Suprapubic skin (tissue), 4 donors: ENCODE results near the gene PTPRD. TPM values are rescaled to one million over a fixed set of nuclear protein-coding genes. Genes with fewer than 3 reads are reported as not detected.

Experiments
- DNase-seq, 2 donors: peaks; one replicate each; pipeline ENCODE4 v3.0.0-alpha.2; 2019; ENCODE audit warnings: low spot score in 2 of 2
- H3K27ac ChIP-seq: fragments of 200-600 bp; sonication (generic); one replicate; pipeline ENCODE4 v1.5.1; 2019
- H3K27me3 ChIP-seq: fragments of 200-600 bp; sonication (generic); one replicate; pipeline ENCODE4 v1.5.1; 2019
- H3K36me3 ChIP-seq: fragments of 200-600 bp; sonication (generic); one replicate; pipeline ENCODE4 v1.5.1; 2019
- H3K4me1 ChIP-seq: fragments of 200-600 bp; sonication (generic); one replicate; pipeline ENCODE4 v1.5.1; 2019
- H3K4me3 ChIP-seq: fragments of 200-600 bp; sonication (generic); one replicate; pipeline ENCODE4 v1.5.1; 2019; ENCODE audit warnings: mild to moderate bottlenecking
- H3K9me3 ChIP-seq: fragments of 200-600 bp; sonication (generic); one replicate; pipeline ENCODE4 v1.5.1; 2019
- EP300 ChIP-seq: sonication (generic); formaldehyde crosslinking; IDR thresholded peaks from one replicate; pipeline ENCODE4 v1.6.1; 2017; ENCODE audit warnings: antibody characterized with exemption
- POLR2A ChIP-seq, 2 donors: fragments of 450-650 bp; IDR thresholded peaks; one replicate each; pipeline ENCODE4 v1.6.1; 2017; ENCODE audit warnings: antibody characterized with exemption in 2 of 2, mild to moderate bottlenecking in 2 of 2, moderate library complexity in 2 of 2
- POLR2AphosphoS5 ChIP-seq, 3 donors: sonication (generic); formaldehyde crosslinking; IDR thresholded peaks; one replicate each; pipeline ENCODE4 v1.6.1; 2017; ENCODE audit warnings: antibody characterized with exemption in 3 of 3
- WGBS: methylation state at CpG from one replicate; pipeline ENCODE4 v1.1.5; 2018; 5-methylcytosine and 5-hydroxymethylcytosine counted together
- total RNA-seq, 4 donors: library from RNA; depleted of rRNA; stranded (reverse); fragments of >200 nt; gene quantifications; one replicate each; pipeline ENCODE4 v1.1.0, GENCODE V29; 2016
- TF ChIP-seq, protein P1 (sequence below), 2 donors: fragments of 200-600 bp in 1 of 2; fragments of 450-650 bp in 1 of 2; sonication (generic) in 1 of 2; IDR thresholded peaks; one replicate each; pipeline ENCODE4 v1.5.1; 2016 to 2019; ENCODE audit warnings: antibody characterized with exemption in 2 of 2, mild to moderate bottlenecking in 1 of 2, moderate library complexity in 1 of 2

PTPRD gene
- total RNA-seq, 4 donors from 2014 or later: 0.49 to 3.3 (median 2.5) TPM

DNA sequence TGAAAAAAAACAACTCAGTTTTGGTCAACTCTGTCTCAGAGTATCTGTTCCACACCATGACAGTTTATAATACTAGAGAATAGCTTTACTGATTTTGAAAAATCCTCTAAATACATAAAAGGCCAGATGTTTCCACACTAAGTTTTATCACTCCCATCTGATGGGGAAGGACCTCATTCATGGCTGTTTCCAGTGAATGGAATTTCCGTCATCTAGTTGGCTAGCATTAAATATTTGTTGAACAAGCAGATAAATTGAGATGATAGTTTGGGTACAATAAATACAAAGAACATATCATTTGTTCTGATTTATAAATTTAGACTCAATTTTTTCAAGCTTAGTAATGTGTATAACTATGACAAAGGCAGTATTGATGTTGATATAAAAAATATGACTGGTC lies 408.5 kb downstream of the PTPRD start:
- 55% methylated on average over 1 of the region's 1 CpG for WGBS

DNA sequence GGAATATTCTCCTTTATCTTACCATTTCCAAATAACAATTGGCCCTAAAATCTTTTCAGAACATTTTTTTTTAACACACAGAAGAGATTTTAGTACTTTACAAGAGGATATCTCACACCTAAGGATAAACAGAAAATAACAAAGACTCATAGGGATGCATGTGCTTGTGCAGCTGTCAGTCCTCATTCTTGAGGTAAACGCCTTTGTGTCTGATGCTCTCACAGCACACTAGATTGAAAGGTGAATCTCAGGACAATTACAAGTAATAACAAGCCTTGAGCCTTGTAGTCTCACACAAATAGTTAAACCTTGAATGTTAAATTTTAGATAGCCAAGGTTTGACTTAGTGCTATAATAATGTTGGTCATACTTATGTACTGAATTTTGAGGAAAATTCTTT lies 439.2 kb downstream of the PTPRD start:
- 60% methylated on average over 1 of the region's 1 CpG for WGBS
- DNase-seq: no peak
- TF ChIP-seq, protein P1, sequence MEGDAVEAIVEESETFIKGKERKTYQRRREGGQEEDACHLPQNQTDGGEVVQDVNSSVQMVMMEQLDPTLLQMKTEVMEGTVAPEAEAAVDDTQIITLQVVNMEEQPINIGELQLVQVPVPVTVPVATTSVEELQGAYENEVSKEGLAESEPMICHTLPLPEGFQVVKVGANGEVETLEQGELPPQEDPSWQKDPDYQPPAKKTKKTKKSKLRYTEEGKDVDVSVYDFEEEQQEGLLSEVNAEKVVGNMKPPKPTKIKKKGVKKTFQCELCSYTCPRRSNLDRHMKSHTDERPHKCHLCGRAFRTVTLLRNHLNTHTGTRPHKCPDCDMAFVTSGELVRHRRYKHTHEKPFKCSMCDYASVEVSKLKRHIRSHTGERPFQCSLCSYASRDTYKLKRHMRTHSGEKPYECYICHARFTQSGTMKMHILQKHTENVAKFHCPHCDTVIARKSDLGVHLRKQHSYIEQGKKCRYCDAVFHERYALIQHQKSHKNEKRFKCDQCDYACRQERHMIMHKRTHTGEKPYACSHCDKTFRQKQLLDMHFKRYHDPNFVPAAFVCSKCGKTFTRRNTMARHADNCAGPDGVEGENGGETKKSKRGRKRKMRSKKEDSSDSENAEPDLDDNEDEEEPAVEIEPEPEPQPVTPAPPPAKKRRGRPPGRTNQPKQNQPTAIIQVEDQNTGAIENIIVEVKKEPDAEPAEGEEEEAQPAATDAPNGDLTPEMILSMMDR (IDR thresholded peaks at IDR 0.05): no peak
- TF ChIP-seq POLR2A (IDR thresholded peaks at IDR 0.05) (no peak), EP300 (no peak), POLR2AphosphoS5 (IDR thresholded peaks at IDR 0.05) (no peak)

More for the DNA sequence above, 408.5 kb downstream of the PTPRD start:
- TF ChIP-seq, protein P1 (IDR thresholded peaks at IDR 0.05): no peak
- no peak for TF ChIP-seq POLR2A (IDR thresholded peaks at IDR 0.05)
- TF ChIP-seq POLR2AphosphoS5 (IDR thresholded peaks at IDR 0.05): no peak
- no peak for TF ChIP-seq EP300
- no peaks in the 10 kb centered on the region for H3K9me3 ChIP-seq
- no peak overlapping the region for H3K27ac ChIP-seq
- no peak for DNase-seq
- no peaks in the 10 kb centered on the region for H3K4me1 ChIP-seq
- H3K27me3 ChIP-seq: no peaks in the 10 kb centered on the region
- H3K4me3 ChIP-seq: no peak overlapping the region
- no peaks in the 10 kb centered on the region for H3K36me3 ChIP-seq

DNA sequence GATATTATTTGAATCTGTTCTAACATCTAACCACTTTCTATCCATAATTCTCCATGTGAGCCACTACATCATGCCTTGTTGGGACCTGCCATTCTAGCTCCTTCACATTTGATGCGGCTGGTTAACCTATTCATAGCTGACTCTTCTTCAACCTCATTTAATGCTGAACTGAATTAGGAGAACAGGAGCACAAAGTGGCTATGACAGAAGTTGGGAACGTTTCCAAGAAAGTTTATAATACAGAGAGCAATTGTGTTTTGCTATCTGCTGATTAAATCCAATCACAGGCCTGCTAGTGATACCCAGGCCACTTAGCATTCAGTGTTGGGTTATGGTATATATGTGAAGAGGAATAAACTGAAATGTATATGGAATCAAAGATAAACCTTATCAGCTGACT lies 440.3 kb downstream of the PTPRD start:
- Histone ChIP-seq H3K4me1 (no peaks in the 10 kb centered on the region), H3K36me3 (no peaks in the 10 kb centered on the region), H3K27me3 (no peaks in the 10 kb centered on the region), H3K27ac (no peak overlapping the region), H3K4me3 (no peak overlapping the region), H3K9me3 (no peaks in the 10 kb centered on the region)
- TF ChIP-seq, protein P1 (IDR thresholded peaks at IDR 0.05): no peak
- TF ChIP-seq POLR2AphosphoS5 (IDR thresholded peaks at IDR 0.05) (no peak), EP300 (no peak), POLR2A (IDR thresholded peaks at IDR 0.05) (no peak)
- no peak for DNase-seq
- 68% methylated on average over 2 of the region's 2 CpGs for WGBS

More for the DNA sequence above, 439.2 kb downstream of the PTPRD start:
- Histone ChIP-seq H3K9me3 (no peaks in the 10 kb centered on the region), H3K27me3 (no peaks in the 10 kb centered on the region), H3K4me3 (no peak overlapping the region), H3K27ac (no peak overlapping the region), H3K4me1 (no peaks in the 10 kb centered on the region), H3K36me3 (no peaks in the 10 kb centered on the region)

DNA sequence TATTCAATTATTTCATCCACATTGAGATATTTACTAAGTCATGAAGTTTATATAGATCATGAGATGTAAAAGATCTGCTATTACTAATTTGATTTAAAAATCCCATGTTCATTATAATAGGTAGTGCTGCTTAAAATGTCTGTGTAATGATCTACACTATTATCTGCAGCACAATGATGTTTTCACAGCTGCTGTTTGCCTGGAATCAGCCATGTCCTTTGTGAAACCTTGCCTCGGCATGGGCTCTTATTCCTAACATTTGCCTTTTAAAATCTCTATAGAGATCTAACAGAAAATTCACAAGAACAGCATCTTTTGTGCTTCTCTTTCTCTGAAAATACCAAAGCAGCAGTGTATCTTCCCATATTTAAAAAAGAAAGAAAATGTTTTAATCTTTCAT lies 444.6 kb downstream of the PTPRD start:
- Histone ChIP-seq H3K4me1 (no peaks in the 10 kb centered on the region), H3K27me3 (no peaks in the 10 kb centered on the region), H3K27ac (no peak overlapping the region), H3K36me3 (no peaks in the 10 kb centered on the region), H3K4me3 (no peak overlapping the region), H3K9me3 (no peaks in the 10 kb centered on the region)
- no peak for DNase-seq
- 70% methylated on average over 1 of the region's 1 CpG for WGBS
- TF ChIP-seq EP300 (no peak), POLR2AphosphoS5 (IDR thresholded peaks at IDR 0.05) (no peak), POLR2A (IDR thresholded peaks at IDR 0.05) (no peak)
- TF ChIP-seq, protein P1 (IDR thresholded peaks at IDR 0.05): no peak

DNA sequence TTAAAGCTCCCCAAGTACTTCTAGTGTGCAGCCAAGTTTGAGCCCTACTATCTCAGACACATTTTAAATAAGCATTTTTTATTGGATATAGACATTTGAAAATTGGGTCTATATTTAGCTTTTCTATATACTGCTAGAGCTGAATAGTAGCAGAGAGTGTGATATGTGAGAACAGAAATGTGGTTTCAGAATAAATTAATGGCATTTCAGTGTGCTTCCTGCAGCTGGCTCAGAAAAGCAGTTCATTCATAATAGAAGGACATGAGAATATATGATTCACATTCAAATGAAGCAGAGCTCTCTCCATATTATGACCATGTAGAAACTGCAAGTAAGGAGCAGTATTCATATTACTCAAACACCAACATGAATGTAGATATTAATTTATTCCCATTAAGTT lies 464.0 kb downstream of the PTPRD start:
- Histone ChIP-seq H3K9me3 (no peaks in the 10 kb centered on the region), H3K4me3 (no peak overlapping the region), H3K27me3 (no peaks in the 10 kb centered on the region), H3K27ac (no peak overlapping the region), H3K36me3 (no peaks in the 10 kb centered on the region), H3K4me1 (no peaks in the 10 kb centered on the region)
- TF ChIP-seq POLR2AphosphoS5 (IDR thresholded peaks at IDR 0.05): no peak
- no peak for TF ChIP-seq POLR2A (IDR thresholded peaks at IDR 0.05)
- TF ChIP-seq EP300: no peak
- TF ChIP-seq, protein P1 (IDR thresholded peaks at IDR 0.05): no peak
- no peak for DNase-seq
